ENCODE measurements around the gene PSAPL1.

Gene PSAPL1

DNA sequence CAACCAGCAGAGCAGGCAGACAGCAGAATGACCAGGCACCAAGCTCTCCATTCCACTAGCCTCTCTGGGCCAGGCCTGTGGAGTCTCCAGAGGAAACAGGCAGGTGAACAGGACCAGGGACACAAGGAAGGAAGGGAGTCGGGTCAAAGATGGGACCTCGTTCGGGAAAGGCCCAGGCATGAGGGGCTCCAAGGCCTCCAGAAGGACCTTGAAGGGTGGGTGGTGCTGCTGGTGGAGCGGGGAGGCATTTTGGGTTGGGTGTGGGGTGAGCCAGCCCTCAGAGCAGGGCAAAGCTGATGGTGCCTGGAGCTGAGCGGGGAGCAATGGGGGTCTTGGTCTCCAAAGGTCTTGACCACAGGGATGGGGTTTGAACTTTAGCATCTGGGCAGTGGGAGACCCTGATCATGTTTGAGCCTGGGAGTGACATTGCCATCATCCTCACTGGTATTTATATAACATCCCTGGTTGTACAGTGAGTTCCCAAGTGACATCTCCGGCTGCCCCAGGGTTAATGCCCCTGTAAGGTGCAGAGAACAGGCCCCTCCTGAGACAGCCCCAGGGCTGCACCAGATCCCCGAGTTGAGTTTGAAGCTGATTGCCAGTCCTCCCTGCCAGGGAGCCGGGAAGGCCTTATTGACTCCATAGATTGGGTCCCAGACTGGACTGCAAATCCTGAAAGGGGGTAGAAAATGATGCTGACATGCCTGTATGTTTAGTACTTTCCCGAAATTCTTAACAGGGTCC, 52.7 kb downstream of the PSAPL1 start:
- DNase-seq (ENCODE audit: low read depth), result no peak

DNA sequence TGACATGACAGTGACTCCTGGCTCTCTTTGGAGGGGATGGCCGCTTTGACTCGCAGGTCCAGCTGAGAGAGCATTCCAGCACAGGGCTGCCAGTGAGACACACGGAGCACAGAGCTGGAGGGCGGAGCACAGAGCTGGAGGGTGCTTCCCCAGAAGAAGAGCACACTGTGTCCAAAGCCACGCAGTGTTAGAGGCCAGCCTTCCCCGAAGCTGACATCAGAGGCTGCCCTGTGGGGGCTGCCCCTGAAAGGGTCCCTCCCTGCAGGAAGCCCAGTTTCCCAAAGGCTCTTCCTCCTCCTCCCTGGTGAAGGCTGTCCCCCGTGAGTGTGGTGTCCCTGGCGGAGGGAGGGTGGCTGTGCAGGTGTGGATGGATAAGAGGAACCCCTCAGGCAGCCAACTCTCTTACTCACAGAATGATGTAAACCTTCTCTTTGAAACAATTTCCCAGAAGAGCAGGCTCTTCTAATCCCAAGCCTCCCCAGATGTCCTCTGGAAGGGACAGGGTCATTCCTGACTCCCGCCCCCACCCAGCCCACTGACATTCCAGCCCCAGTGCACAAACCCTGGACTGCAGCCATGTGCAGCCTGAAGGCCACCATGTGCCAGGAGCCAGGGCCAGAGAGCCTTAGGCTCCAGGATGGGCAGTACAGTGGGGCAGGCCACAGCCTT, 53.4 kb downstream of the PSAPL1 start:
- no peak for DNase-seq (ENCODE audit: low read depth)

Measured in HS-5 (cell line).